Lower lobe of right lung (tissue), 2 donors: Measurements from ENCODE around the gene FOXN3. TPM values are rescaled to one million over a fixed set of nuclear protein-coding genes. Genes with fewer than 3 reads are reported as not detected.
A peak's percentile ranks its signal among the peaks of the same experiment; 100 is the strongest.
"Not testable (repeated sequence)": the region's sequence is repeated elsewhere in the genome, so short reads cannot be mapped to it uniquely, and the experiment has no call there.

Source experiments
- ATAC-seq, 2 donors: fragments of 200-7000 bp; cut with Tn5 transposase; one replicate each; pipeline ENCODE4 v1.9.1; 2020 to 2022; ENCODE audit warnings: mild to moderate bottlenecking in 2 of 2, moderate library complexity in 2 of 2
- DNase-seq: peaks from one replicate; pipeline ENCODE4 v3.0.0-alpha.2; 2020
- H3K27ac ChIP-seq: fragments of 200-600 bp; one replicate; pipeline ENCODE4 v1.8.0; 2022
- H3K27me3 ChIP-seq: fragments of 200-600 bp; one replicate; pipeline ENCODE4 v1.8.0; 2022; ENCODE audit warnings: low read depth
- H3K36me3 ChIP-seq: fragments of 200-600 bp; one replicate; pipeline ENCODE4 v1.8.0; 2022; ENCODE audit warnings: mild to moderate bottlenecking
- H3K4me1 ChIP-seq: fragments of 200-600 bp; one replicate; pipeline ENCODE4 v1.8.0; 2022
- H3K4me3 ChIP-seq: fragments of 200-600 bp; one replicate; pipeline ENCODE4 v1.8.0; 2022; ENCODE audit warnings: mild to moderate bottlenecking
- H3K9me3 ChIP-seq: fragments of 200-600 bp; one replicate; pipeline ENCODE4 v1.8.0; 2022
- CTCF ChIP-seq: fragments of 200-600 bp; IDR thresholded peaks from one replicate; pipeline ENCODE4 v1.8.0; 2022; ENCODE audit warnings: antibody characterized with exemption, mild to moderate bottlenecking
- intact Hi-C: fragments of 100-400 bp; cut with DNase I; formaldehyde crosslinking; loops from one replicate; pipeline ENCODE4 v1.11.0; 2022
- total RNA-seq: library from RNA; stranded (reverse); fragmentation: NEBNext Ultra II Directional; extraction: Animal tissue kit (Norgen Biotek cat#: 25700); gene quantifications from one replicate; pipeline ENCODE4 v1.2.1, GENCODE V29; 2021
- donor health status: DM: no; HTN: yes; CAD: no; lungs with severe emphysema.

FOXN3 gene
- total RNA-seq, 1 donor from 2014 or later, result 116 TPM

- H3K4me3 ChIP-seq, result no peak overlapping the region
- H3K9me3 ChIP-seq, result no peaks in the 10 kb centered on the region
- ATAC-seq, result no peak
- no peak for TF ChIP-seq CTCF
- intact Hi-C loops, result no loop called here
- peaks cover 5% of the 10 kb centered on the region for H3K4me1 ChIP-seq
- DNase-seq, result no peak
- H3K27me3 ChIP-seq, result no peaks in the 10 kb centered on the region
- H3K27ac ChIP-seq, result no peak overlapping the region
- no peaks in the 10 kb centered on the region for H3K36me3 ChIP-seq
Observed at GRCh38 chr14:89205137-89205740, 211.8 kb downstream of the FOXN3 start.

- DNase-seq (no peak), ATAC-seq (no peak)
- no peaks in the 10 kb centered on the region for H3K9me3 ChIP-seq
- H3K27ac ChIP-seq, result no peak overlapping the region
- no peak for TF ChIP-seq CTCF
- no peak overlapping the region for H3K4me3 ChIP-seq
- no peaks in the 10 kb centered on the region for H3K36me3 ChIP-seq
- intact Hi-C loops, result no loop called here
- H3K27me3 ChIP-seq, result no peaks in the 10 kb centered on the region
- H3K4me1 ChIP-seq, result peaks cover 5% of the 10 kb centered on the region
Observed at GRCh38 chr14:89202413-89203190, 214.4 kb downstream of the FOXN3 start.

- intact Hi-C loops, result no loop called here
- no peaks in the 10 kb centered on the region for H3K27me3 ChIP-seq
- no peak for ATAC-seq
- H3K4me3 ChIP-seq, result no peak overlapping the region
- H3K27ac ChIP-seq, result no peak overlapping the region
- no peaks in the 10 kb centered on the region for H3K9me3 ChIP-seq
- TF ChIP-seq CTCF, result no peak
- peaks cover 5% of the 10 kb centered on the region for H3K4me1 ChIP-seq
- H3K36me3 ChIP-seq, result no peaks in the 10 kb centered on the region
- no peak for DNase-seq
Observed at GRCh38 chr14:89201645-89202044, 215.4 kb downstream of the FOXN3 start.

GRCh38 chr14:89199357-89199756, 217.7 kb downstream of the FOXN3 start:
- intact Hi-C loops, H3K9me3 ChIP-seq, H3K27me3 ChIP-seq, ATAC-seq, H3K36me3 ChIP-seq, H3K4me3 ChIP-seq, H3K4me1 ChIP-seq, H3K27ac ChIP-seq, DNase-seq: not testable (repeated sequence)

- DNase-seq, result no peak
- intact Hi-C loops, result no loop called here
- no peaks in the 10 kb centered on the region for H3K36me3 ChIP-seq
- H3K27ac ChIP-seq, result no peak overlapping the region
- ATAC-seq, result peak; percentile 54 to 72
- no peaks in the 10 kb centered on the region for H3K27me3 ChIP-seq
- no peaks in the 10 kb centered on the region for H3K9me3 ChIP-seq
- no peak for TF ChIP-seq CTCF
- H3K4me3 ChIP-seq, result no peak overlapping the region
- H3K4me1 ChIP-seq, result peaks cover 5% of the 10 kb centered on the region
Observed at GRCh38 chr14:89198544-89199329, 218.3 kb downstream of the FOXN3 start.
